BJ (cell line): ENCODE data around the gene PALLD. TPM values are rescaled to one million over a fixed set of nuclear protein-coding genes. Genes with fewer than 3 reads are reported as not detected.
"Not testable (repeated sequence)": the region's sequence is repeated elsewhere in the genome, so short reads cannot be mapped to it uniquely, and the experiment has no call there.

Experiments used
- CTCF ChIA-PET: fragments of 350-600 bp; formaldehyde crosslinking; extraction: SDS; loops from one replicate; lab custom pipeline; 2021; ENCODE audit warnings: antibody characterized with exemption, inconsistent platforms; lab: Yijun Ruan, JAX
- POLR2A ChIA-PET: fragments of 300-600 bp; sonication (Branson Sonifier 250); formaldehyde crosslinking; extraction: SDS; loops from one replicate; lab custom pipeline; 2021; ENCODE audit warnings: antibody characterized with exemption; lab: Charles Lee
- DNase-seq: peaks from one replicate; pipeline ENCODE4 v3.0.0-alpha.2; 2011; ENCODE audit warnings: low read depth
- H3K27me3 ChIP-seq: 2 replicates; pipeline ENCODE4 v1.6.0; 2011; ENCODE audit warnings: low read length; ENCODE audit not compliant: control insufficient read depth, insufficient read depth
- H3K36me3 ChIP-seq: 2 replicates; pipeline ENCODE4 v1.5.1; 2011; ENCODE audit warnings: low read length; ENCODE audit not compliant: control insufficient read depth, insufficient read depth
- H3K4me3 ChIP-seq: 2 replicates; pipeline ENCODE4 v1.5.1; 2011; ENCODE audit warnings: low read depth, mild to moderate bottlenecking, control low read depth, low read length
- polyA plus RNA-seq: library from polyadenylated mRNA; depleted of rRNA; stranded (reverse); fragments of >200 nt; gene quantifications from 2 replicates; pipeline ENCODE4 v1.2.3, GENCODE V29; 2011
- TF ChIP-seq, protein P1 (sequence below): IDR thresholded peaks from 2 replicates; pipeline ENCODE4 v1.5.1; 2011; ENCODE audit warnings: low read depth, mild to moderate bottlenecking, control low read depth, inconsistent platforms, low read length, moderate library complexity; ENCODE audit not compliant: insufficient read depth

Gene PALLD
- polyA plus RNA-seq, 1 experiment = 30.3 TPM

DNA sequence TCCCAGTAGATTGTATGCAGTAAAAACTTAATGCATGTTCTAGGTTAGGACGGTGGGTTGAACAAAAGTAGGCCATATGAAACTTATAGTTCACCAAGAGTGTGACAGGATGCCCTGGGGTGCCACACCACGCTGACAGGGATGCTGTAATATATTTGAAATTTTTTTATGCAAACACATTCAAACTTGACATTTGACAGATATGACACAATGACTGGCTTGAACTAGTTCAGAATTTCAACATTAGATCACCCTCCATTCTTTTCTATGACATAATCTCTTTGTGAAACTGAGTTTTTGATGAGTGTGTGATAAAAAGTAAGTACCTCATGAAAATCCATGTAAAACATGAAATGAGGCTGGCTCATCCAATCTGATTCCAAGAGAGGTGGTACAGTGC lies 198.4 kb downstream of the PALLD start:
- Histone ChIP-seq H3K4me3 (no peak overlapping the region), H3K27me3 (no peaks in the 10 kb centered on the region), H3K36me3 (no peaks in the 10 kb centered on the region)
- POLR2A ChIA-PET = interaction anchor here (0.6 kb wide), 1 partner anchor 135 kb away, joined by 3 read pairs; no protein-coding TSS in a partner anchor
- no peak for DNase-seq
- TF ChIP-seq, protein P1, sequence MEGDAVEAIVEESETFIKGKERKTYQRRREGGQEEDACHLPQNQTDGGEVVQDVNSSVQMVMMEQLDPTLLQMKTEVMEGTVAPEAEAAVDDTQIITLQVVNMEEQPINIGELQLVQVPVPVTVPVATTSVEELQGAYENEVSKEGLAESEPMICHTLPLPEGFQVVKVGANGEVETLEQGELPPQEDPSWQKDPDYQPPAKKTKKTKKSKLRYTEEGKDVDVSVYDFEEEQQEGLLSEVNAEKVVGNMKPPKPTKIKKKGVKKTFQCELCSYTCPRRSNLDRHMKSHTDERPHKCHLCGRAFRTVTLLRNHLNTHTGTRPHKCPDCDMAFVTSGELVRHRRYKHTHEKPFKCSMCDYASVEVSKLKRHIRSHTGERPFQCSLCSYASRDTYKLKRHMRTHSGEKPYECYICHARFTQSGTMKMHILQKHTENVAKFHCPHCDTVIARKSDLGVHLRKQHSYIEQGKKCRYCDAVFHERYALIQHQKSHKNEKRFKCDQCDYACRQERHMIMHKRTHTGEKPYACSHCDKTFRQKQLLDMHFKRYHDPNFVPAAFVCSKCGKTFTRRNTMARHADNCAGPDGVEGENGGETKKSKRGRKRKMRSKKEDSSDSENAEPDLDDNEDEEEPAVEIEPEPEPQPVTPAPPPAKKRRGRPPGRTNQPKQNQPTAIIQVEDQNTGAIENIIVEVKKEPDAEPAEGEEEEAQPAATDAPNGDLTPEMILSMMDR = no peak
- CTCF ChIA-PET = interaction anchor here (1.9 kb wide), 1 partner anchor 16 kb away, joined by 6 read pairs; no protein-coding TSS in a partner anchor

DNA sequence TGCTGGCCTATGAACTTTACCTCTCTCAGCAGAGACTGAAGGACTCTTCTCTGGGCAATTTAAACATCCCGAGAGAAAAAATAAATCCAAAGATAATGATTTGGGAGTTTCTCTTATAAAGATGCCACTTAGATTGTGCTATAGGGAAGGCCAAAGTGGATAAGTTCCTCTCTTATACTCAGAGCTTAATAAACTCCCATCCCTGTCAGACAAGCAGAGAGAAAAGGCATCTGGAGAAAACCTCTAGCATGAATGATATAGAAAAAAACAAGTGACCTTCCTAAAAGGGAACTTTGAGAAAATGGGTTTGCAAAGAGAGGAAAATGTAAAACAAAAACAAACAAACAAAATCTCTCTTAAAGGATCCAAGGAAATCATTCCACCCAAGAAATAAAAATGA lies 199.4 kb downstream of the PALLD start:
- ChIA-PET CTCF (interaction anchor here (0.6 to 1.9 kb wide), 3 partner anchors 14 to 819 kb away, joined by 3 to 6 read pairs (median 3); no protein-coding TSS in a partner anchor), POLR2A (no interaction called here)
- Histone ChIP-seq H3K27me3 (no peaks in the 10 kb centered on the region), H3K4me3 (no peak overlapping the region), H3K36me3 (no peaks in the 10 kb centered on the region)
- no peak for DNase-seq
- TF ChIP-seq, protein P1 = no peak

DNA sequence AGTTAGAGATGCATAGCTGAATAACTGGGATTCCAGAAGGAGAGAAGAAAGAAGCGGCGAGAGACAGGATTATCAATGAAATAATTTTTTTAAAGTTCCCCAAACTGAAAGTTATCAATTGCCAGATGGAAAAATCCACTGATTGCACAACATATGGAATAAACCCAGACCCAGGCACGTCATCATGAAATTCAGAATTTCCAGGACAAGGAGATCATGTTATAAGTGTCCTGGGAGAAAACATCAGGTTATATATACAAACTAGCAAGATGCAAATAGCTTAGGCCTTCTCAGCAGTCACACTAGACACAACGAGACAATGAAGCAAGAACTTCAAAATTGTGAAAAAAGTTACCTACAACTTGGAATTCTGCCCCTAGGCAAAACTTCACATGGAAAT lies 200.0 kb downstream of the PALLD start:
- CTCF ChIA-PET = interaction anchor here (1.4 to 1.9 kb wide), 2 partner anchors 13 to 14 kb away, joined by 3 to 6 read pairs; no protein-coding TSS in a partner anchor
- DNase-seq = no peak
- POLR2A ChIA-PET = no interaction called here
- Histone ChIP-seq H3K27me3 (peaks cover 2% of the 10 kb centered on the region; the same call in 1 of the 2 replicates), H3K4me3 (no peak overlapping the region), H3K36me3 (no peaks in the 10 kb centered on the region)
- TF ChIP-seq, protein P1 = no peak

DNA sequence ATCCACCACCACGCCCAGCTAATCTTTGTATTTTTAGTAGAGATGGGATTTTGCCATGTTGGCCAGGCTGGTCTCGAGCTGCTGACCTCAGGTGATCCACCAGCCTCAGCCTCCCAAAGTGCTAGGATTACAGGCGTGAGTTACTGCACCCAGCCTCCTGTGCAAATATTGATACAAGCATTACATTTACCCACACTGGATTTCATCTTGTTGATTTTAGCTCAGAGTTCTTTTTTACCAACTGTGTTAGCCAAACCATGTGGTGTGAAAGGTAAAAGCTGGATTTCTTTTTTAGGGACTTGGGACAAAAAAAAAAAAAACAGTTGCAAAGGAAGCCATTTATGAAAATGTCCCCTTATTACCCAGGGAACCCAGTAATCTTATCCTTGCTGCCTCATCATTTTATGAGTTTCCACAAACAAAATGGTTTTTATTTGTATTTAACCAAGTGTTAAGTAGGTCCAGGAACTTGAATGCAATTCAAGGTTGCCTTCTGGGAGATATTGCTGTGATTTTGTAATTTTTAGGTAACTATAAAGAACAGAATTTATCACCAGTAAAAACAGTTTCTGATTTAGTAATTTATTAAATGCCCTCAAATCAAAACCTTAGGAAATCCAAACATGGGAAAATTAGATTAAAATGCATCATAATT lies 202.5 kb downstream of the PALLD start:
- ChIA-PET CTCF (interaction anchor here (1.0 kb wide), 1 partner anchor 9 kb away, joined by 3 read pairs; no protein-coding TSS in a partner anchor), POLR2A (no interaction called here)
- Histone ChIP-seq H3K36me3 (no peaks in the 10 kb centered on the region), H3K27me3 (peaks cover 2% of the 10 kb centered on the region; the same call in 1 of the 2 replicates), H3K4me3 (no peak overlapping the region)
- no peak for DNase-seq
- TF ChIP-seq, protein P1 = no peak

DNA sequence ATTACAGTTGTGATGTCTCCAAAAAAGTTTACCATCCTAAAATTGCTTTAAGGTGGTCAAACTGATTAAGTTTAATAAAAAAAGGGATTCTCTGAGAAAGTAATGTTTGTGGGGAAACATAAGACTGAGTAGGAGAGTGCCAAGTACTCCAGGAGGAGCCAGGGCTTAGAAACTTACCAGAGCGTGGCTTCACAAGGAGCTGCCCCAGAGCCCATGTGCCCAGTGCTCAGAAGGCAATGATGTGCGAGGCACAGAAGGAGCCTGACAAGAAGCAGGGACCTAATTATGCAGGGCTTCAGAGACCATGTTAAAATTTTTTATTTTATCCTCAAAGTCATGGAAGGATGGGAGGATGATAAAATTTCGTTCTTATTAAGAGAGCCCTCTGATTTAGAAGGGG lies 204.2 kb downstream of the PALLD start:
- POLR2A ChIA-PET = no interaction called here
- H3K4me3 ChIP-seq = no peak overlapping the region
- CTCF ChIA-PET = no interaction called here
- peaks cover 2% of the 10 kb centered on the region; the same call in 1 of the 2 replicates for H3K27me3 ChIP-seq
- DNase-seq = no peak
- no peaks in the 10 kb centered on the region for H3K36me3 ChIP-seq
- TF ChIP-seq, protein P1 = no peak

DNA sequence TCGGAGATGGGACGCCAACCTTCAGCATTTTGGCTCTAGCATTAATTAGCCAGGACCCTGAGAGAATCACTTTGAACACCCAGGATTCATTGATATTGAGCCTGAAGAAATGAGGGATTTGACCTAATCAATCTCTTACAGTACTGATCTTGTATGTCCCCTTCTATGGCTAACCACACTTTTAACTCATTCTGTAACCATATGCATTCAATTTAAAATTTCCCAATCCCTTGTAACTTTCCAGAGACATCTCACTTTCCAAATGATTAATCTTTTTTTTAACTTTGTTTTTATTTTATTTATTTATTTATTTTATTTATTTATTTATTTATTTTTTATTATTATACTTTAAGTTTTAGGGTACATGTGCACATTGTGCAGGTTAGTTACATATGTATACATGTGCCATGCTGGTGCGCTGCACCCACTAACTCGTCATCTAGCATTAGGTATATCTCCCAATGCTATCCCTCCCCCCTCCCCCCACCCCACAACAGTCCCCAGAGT lies 205.8 kb downstream of the PALLD start:
- H3K4me3 ChIP-seq, DNase-seq: not testable (repeated sequence)

More for the DNA sequence above, 205.8 kb downstream of the PALLD start:
- H3K36me3 ChIP-seq, POLR2A ChIA-PET, CTCF ChIA-PET, H3K27me3 ChIP-seq: not testable (repeated sequence)
